Neutrophil (primary cell): ENCODE results near the gene ADCY1.
"Not testable (repeated sequence)": the region's sequence is repeated elsewhere in the genome, so short reads cannot be mapped to it uniquely, and the experiment has no call there.

Experiments
- H3K27ac ChIP-seq: fragments of 200-600 bp; sonication (generic); 2 replicates; pipeline ENCODE4 v1.5.1; 2016; ENCODE audit warnings: mild to moderate bottlenecking, moderate library complexity
- H3K27me3 ChIP-seq: fragments of 200-600 bp; sonication (generic); 2 replicates; pipeline ENCODE4 v1.6.0; 2016; ENCODE audit warnings: mild to moderate bottlenecking
- H3K36me3 ChIP-seq: fragments of 200-600 bp; sonication (generic); 2 replicates; pipeline ENCODE4 v1.5.1; 2017
- H3K4me1 ChIP-seq, 2 experiments: fragments of 200-600 bp in 1 of 2; sonication (generic) in 1 of 2; 1 replicate in 1 of 2; 2 replicates in 1 of 2; pipeline versions ENCODE4 v1.5.1 to v1.6.1; 2013 to 2016; ENCODE audit warnings: low read depth in 1 of 2, low read length in 1 of 2, mild to moderate bottlenecking in 1 of 2, moderate library complexity in 1 of 2; ENCODE audit not compliant: control insufficient read depth in 1 of 2, insufficient read depth in 1 of 2
- H3K4me3 ChIP-seq, 2 experiments: fragments of 200-600 bp in 1 of 2; sonication (generic) in 1 of 2; 1 replicate in 1 of 2; 2 replicates in 1 of 2; pipeline ENCODE4 v1.5.1; 2013 to 2016; ENCODE audit warnings: low read depth in 1 of 2, low read length in 1 of 2, mild to moderate bottlenecking in 1 of 2, moderate library complexity in 1 of 2
- H3K9me3 ChIP-seq: fragments of 200-600 bp; sonication (generic); 2 replicates; pipeline ENCODE4 v1.5.1; 2016

ADCY1 gene

GRCh38 chr7:45769626-45770025 is 195.5 kb downstream of the ADCY1 start:
- not testable (repeated sequence) for H3K36me3 ChIP-seq, H3K9me3 ChIP-seq, H3K27me3 ChIP-seq
- peaks cover 3 to 11% of the 10 kb centered on the region in 2 experiments for H3K4me1 ChIP-seq
- peak overlapping the region in 1 of 2 experiments; percentile 64 for H3K4me3 ChIP-seq
- peak overlapping the region; percentile 77 for H3K27ac ChIP-seq
